Measurements from ENCODE around the gene SLC7A11. TPM values are rescaled to one million over a fixed set of nuclear protein-coding genes. Genes with fewer than 3 reads are reported as not detected.

Gene SLC7A11
- polyA plus RNA-seq, 3 donors, result 0.02 to 0.07 TPM; not detected in 1

DNA sequence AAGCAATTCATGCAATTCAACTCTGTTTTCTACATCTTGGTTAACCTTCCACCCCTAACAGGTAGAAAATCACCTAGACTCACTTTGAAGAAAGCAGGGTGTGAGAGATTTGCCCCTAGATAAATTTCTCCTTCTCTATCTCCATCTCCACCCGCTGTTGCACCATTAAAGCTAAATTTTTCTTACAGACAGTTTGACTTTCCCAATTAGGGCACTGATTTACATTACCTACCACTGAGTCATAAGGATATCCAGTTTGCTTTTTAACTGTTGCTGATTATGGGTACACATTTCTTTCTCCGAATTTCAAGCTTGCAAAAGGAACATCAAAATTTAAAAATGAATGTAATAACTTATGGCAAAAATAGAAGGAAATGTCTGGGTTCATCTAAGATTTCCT, 13.0 kb downstream of the SLC7A11 start:
- Histone ChIP-seq H2AFZ (ENCODE audit: insufficient read depth, low read depth, low read length, poor library complexity, severe bottlenecking) (no peak overlapping the region), H3K36me3 (replicated peaks in 1 of 2; ENCODE audit: control insufficient read depth in 1 of 2, insufficient read depth in 2 of 2, low read length in 2 of 2) (no peaks in the 10 kb centered on the region), H3K9ac (ENCODE audit: insufficient read depth, low read length, poor library complexity, severe bottlenecking) (no peak overlapping the region), H3K4me3 (replicated peaks in 1 of 3; ENCODE audit: low read depth in 2 of 3, low read length in 3 of 3) (no peak overlapping the region), H3K4me1 (ENCODE audit: control insufficient read depth in 1 of 2, insufficient read depth in 2 of 2, low read length in 2 of 2) (no peaks in the 10 kb centered on the region), H3K27me3 (ENCODE audit: control insufficient read depth in 2 of 2, insufficient read depth in 2 of 2, low read length in 2 of 2) (no peaks in the 10 kb centered on the region), H3K4me2 (replicated peaks; ENCODE audit: extremely low read depth, low read length, poor library complexity, severe bottlenecking) (no peak overlapping the region), H3K27ac (ENCODE audit: low read depth in 1 of 2, low read length in 2 of 2) (no peak overlapping the region), H3K79me2 (ENCODE audit: insufficient read depth, low read length) (no peaks in the 10 kb centered on the region), H4K20me1 (ENCODE audit: insufficient read depth, low read length) (no peaks in the 10 kb centered on the region), H3K9me3 (replicated peaks in 1 of 2; ENCODE audit: control insufficient read depth in 1 of 2, insufficient read depth in 1 of 2, low read length in 2 of 2) (no peaks in the 10 kb centered on the region)
- intact Hi-C loops (cut with micrococcal nuclease), result no loop called here
- no CpG with 5 or more reads among the region's 2 CpGs for WGBS (ENCODE audit: insufficient coverage)
- Mint-ChIP-seq H3K4me3 (no peak overlapping the region), H3K9me3 (peaks cover 0 to 2% (median 0%) of the 10 kb centered on the region in 7 donors), H3K36me3 (no peaks in the 10 kb centered on the region), H3K27me3 (ENCODE audit: low read depth in 3 of 3) (peaks cover 0 to 3% (median 1%) of the 10 kb centered on the region in 3 donors), H3K27ac (no peak overlapping the region), H3K4me1 (no peaks in the 10 kb centered on the region)
- DNase-seq, result no peak
- TF ChIP-seq, protein P1, sequence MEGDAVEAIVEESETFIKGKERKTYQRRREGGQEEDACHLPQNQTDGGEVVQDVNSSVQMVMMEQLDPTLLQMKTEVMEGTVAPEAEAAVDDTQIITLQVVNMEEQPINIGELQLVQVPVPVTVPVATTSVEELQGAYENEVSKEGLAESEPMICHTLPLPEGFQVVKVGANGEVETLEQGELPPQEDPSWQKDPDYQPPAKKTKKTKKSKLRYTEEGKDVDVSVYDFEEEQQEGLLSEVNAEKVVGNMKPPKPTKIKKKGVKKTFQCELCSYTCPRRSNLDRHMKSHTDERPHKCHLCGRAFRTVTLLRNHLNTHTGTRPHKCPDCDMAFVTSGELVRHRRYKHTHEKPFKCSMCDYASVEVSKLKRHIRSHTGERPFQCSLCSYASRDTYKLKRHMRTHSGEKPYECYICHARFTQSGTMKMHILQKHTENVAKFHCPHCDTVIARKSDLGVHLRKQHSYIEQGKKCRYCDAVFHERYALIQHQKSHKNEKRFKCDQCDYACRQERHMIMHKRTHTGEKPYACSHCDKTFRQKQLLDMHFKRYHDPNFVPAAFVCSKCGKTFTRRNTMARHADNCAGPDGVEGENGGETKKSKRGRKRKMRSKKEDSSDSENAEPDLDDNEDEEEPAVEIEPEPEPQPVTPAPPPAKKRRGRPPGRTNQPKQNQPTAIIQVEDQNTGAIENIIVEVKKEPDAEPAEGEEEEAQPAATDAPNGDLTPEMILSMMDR (IDR thresholded peaks at IDR 0.05), result no peak

DNA sequence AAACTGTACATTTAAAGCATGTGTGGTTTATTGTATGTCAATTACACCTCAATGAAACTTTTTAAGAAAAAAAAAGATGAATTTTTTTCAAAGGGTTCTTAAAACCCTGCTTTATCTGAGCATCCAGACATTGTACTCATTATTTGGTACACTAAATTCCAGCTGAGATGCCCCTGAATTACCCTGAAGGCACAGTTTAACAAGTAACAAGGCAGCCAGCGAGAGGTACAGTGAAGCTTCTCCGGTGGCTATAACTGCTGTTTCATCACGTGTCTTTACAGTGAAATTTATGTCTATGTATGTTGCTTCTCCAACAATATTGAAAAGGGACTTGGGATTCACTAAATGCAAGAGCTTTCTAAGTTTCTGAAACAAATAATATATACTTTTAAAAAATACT, 15.8 kb downstream of the SLC7A11 start:
- Histone ChIP-seq H3K9ac (ENCODE audit: insufficient read depth, low read length, poor library complexity, severe bottlenecking) (no peak overlapping the region), H3K27me3 (ENCODE audit: control insufficient read depth in 2 of 2, insufficient read depth in 2 of 2, low read length in 2 of 2) (no peaks in the 10 kb centered on the region), H3K79me2 (ENCODE audit: insufficient read depth, low read length) (no peaks in the 10 kb centered on the region), H3K4me3 (replicated peaks in 1 of 3; ENCODE audit: low read depth in 2 of 3, low read length in 3 of 3) (no peak overlapping the region), H4K20me1 (ENCODE audit: insufficient read depth, low read length) (no peaks in the 10 kb centered on the region), H2AFZ (ENCODE audit: insufficient read depth, low read depth, low read length, poor library complexity, severe bottlenecking) (no peak overlapping the region), H3K4me1 (ENCODE audit: control insufficient read depth in 1 of 2, insufficient read depth in 2 of 2, low read length in 2 of 2) (no peaks in the 10 kb centered on the region), H3K27ac (ENCODE audit: low read depth in 1 of 2, low read length in 2 of 2) (no peak overlapping the region), H3K4me2 (replicated peaks; ENCODE audit: extremely low read depth, low read length, poor library complexity, severe bottlenecking) (no peak overlapping the region), H3K36me3 (replicated peaks in 1 of 2; ENCODE audit: control insufficient read depth in 1 of 2, insufficient read depth in 2 of 2, low read length in 2 of 2) (no peaks in the 10 kb centered on the region), H3K9me3 (replicated peaks in 1 of 2; ENCODE audit: control insufficient read depth in 1 of 2, insufficient read depth in 1 of 2, low read length in 2 of 2) (no peaks in the 10 kb centered on the region)
- H3K27me3 Mint-ChIP-seq (ENCODE audit: low read depth in 3 of 3), result peaks cover 0 to 3% (median 1%) of the 10 kb centered on the region in 3 donors
- no peaks in the 10 kb centered on the region for H3K4me1 Mint-ChIP-seq
- DNase-seq, result no peak
- H3K9me3 Mint-ChIP-seq, result peaks cover 0 to 2% (median 0%) of the 10 kb centered on the region in 7 donors
- no peak overlapping the region for H3K4me3 Mint-ChIP-seq
- no peak overlapping the region for H3K27ac Mint-ChIP-seq
- H3K36me3 Mint-ChIP-seq, result no peaks in the 10 kb centered on the region
- TF ChIP-seq, protein P1 (IDR thresholded peaks at IDR 0.05), result no peak
- intact Hi-C loops (cut with micrococcal nuclease), result no loop called here
- 94% methylated on average over 3 of the region's 3 CpGs for WGBS (ENCODE audit: insufficient coverage)

Data from CD14-positive monocyte (primary cell).